Thyroid gland (tissue), 4 donors: Measurements from ENCODE around the gene FOXC2.

Experiments
- CTCF ChIP-seq, 6 experiments: fragments of 200-600 bp in 3 of 6; fragments of 450-650 bp in 3 of 6; sonication (generic) in 3 of 6; IDR thresholded peaks; one replicate each; pipeline ENCODE4 v1.5.1; 2016 to 2019; ENCODE audit warnings: antibody characterized with exemption in 6 of 6, mild to moderate bottlenecking in 2 of 6, inconsistent platforms in 1 of 6, moderate library complexity in 1 of 6
- POLR2A ChIP-seq, 2 donors: fragments of 450-650 bp; IDR thresholded peaks; one replicate each; pipeline ENCODE4 v1.6.1; 2017; ENCODE audit warnings: antibody characterized with exemption in 2 of 2, mild to moderate bottlenecking in 2 of 2, moderate library complexity in 1 of 2

GRCh38 chr16:86598607-86599565, 32.3 kb downstream of the FOXC2 start:
- TF ChIP-seq POLR2A (IDR thresholded peaks at IDR 0.05), result no peak
- TF ChIP-seq CTCF (IDR thresholded peaks at IDR 0.05), result no peak
